NCI-H1694 treated with DMSO at 0.1 percent for 48 hours (cell line): ENCODE results near the gene OR5AN1.
"Not testable (repeated sequence)": the region's sequence is repeated elsewhere in the genome, so short reads cannot be mapped to it uniquely, and the experiment has no call there.

Source experiments
- DNase-seq: peaks from one replicate; lab custom pipeline; 2025; lab: John Stamatoyannopoulos, UW

OR5AN1 gene

GRCh38 chr11:59358595-59358994, at the start of gene OR5AN1:
Gene OR5AN1, plus strand, starts transcription at chr11:59358895. Its CDS starts 5,564 bp downstream, at chr11:59364459.
- no peak for DNase-seq

GRCh38 chr11:59335001-59335400, 23.7 kb upstream of the OR5AN1 start:
- no peak for DNase-seq

GRCh38 chr11:59336176-59336575, 22.5 kb upstream of the OR5AN1 start:
- DNase-seq: no peak

- no peak for DNase-seq
Measured at GRCh38 chr11:59336931-59337330, 21.8 kb upstream of the OR5AN1 start.

- not testable (repeated sequence) for DNase-seq
Measured at GRCh38 chr11:59349657-59350056, 9.0 kb upstream of the OR5AN1 start.

- no peak for DNase-seq
Measured at GRCh38 chr11:59355226-59355625, 3.5 kb upstream of the OR5AN1 start.

GRCh38 chr11:59356561-59356960, 2.1 kb upstream of the OR5AN1 start:
- DNase-seq: no peak

GRCh38 chr11:59358020-59358419, 675 bp upstream of the OR5AN1 start:
- no peak for DNase-seq

- no peak for DNase-seq
Measured at GRCh38 chr11:59365232-59366018, 6.7 kb downstream of the OR5AN1 start.

GRCh38 chr11:59368238-59369022, 9.7 kb downstream of the OR5AN1 start:
- no peak for DNase-seq

- DNase-seq: not testable (repeated sequence)
Measured at GRCh38 chr11:59372324-59372723, 13.6 kb downstream of the OR5AN1 start.

GRCh38 chr11:59380263-59381059, 21.8 kb downstream of the OR5AN1 start:
- no peak for DNase-seq

- no peak for DNase-seq
Measured at GRCh38 chr11:59394186-59394585, 35.5 kb downstream of the OR5AN1 start.

- no peak for DNase-seq
Measured at GRCh38 chr11:59400461-59401261, 42.0 kb downstream of the OR5AN1 start.

GRCh38 chr11:59401262-59401552, 42.5 kb downstream of the OR5AN1 start:
- no peak for DNase-seq

GRCh38 chr11:59403546-59403945, 44.9 kb downstream of the OR5AN1 start:
- no peak for DNase-seq

GRCh38 chr11:59413646-59414045, 55.0 kb downstream of the OR5AN1 start:
- DNase-seq: no peak

- DNase-seq: no peak
Measured at GRCh38 chr11:59415111-59415510, 56.4 kb downstream of the OR5AN1 start.

GRCh38 chr11:59416613-59417012, 57.9 kb downstream of the OR5AN1 start:
- no peak for DNase-seq

GRCh38 chr11:59417023-59417422, 58.3 kb downstream of the OR5AN1 start:
- no peak for DNase-seq

- peak; percentile 65 for DNase-seq
Measured at GRCh38 chr11:59418156-59418555, 59.5 kb downstream of the OR5AN1 start.
